HepG2 (cell line): ENCODE measurements around the gene CTIF. TPM values are rescaled to one million over a fixed set of nuclear protein-coding genes. Genes with fewer than 3 reads are reported as not detected.
A peak's percentile ranks its signal among the peaks of the same experiment; 100 is the strongest.

Source experiments
- AHDC1 ChIP-seq: sonication (generic); formaldehyde crosslinking; IDR thresholded peaks from 2 replicates; pipeline ENCODE4 v1.5.1; 2020; ENCODE audit warnings: mild to moderate bottlenecking, missing genetic modification reagents, borderline replicate concordance
- BRF2 ChIP-seq: sonication (generic); formaldehyde crosslinking; IDR thresholded peaks from 2 replicates; pipeline ENCODE4 v1.8.1; 2022; ENCODE audit warnings: mild to moderate bottlenecking, missing genetic modification reagents
- GATAD2A ChIP-seq: IDR thresholded peaks from 2 replicates; pipeline ENCODE4 v1.6.1; 2016
- MZF1 ChIP-seq: sonication (generic); formaldehyde crosslinking; IDR thresholded peaks from 2 replicates; pipeline ENCODE4 v1.8.1; 2023; ENCODE audit warnings: mild to moderate bottlenecking, missing genetic modification reagents, borderline replicate concordance
- POLR2A ChIP-seq, 2 experiments: IDR thresholded peaks; 2 replicates each; pipeline ENCODE4 v1.6.1; 2011; ENCODE audit warnings: low read depth in 2 of 2, low read length in 2 of 2, mild to moderate bottlenecking in 1 of 2, moderate library complexity in 1 of 2; ENCODE audit not compliant: insufficient read depth in 1 of 2
- TERF1 ChIP-seq: sonication (generic); formaldehyde crosslinking; IDR thresholded peaks from 2 replicates; pipeline ENCODE4 v1.8.0; 2022; ENCODE audit warnings: mild to moderate bottlenecking, missing genetic modification reagents, moderate library complexity
- ZFP82 ChIP-seq: sonication (generic); formaldehyde crosslinking; IDR thresholded peaks from 2 replicates; pipeline ENCODE4 v1.5.1; 2020; ENCODE audit warnings: mild to moderate bottlenecking, missing genetic modification reagents, borderline replicate concordance
- ZNF280D ChIP-seq: sonication (generic); formaldehyde crosslinking; IDR thresholded peaks from 2 replicates; pipeline ENCODE4 v1.5.1; 2020; ENCODE audit warnings: mild to moderate bottlenecking, missing genetic modification reagents
- ZNF746 ChIP-seq: sonication (generic); formaldehyde crosslinking; IDR thresholded peaks from 2 replicates; pipeline ENCODE4 v1.8.0; 2022; ENCODE audit warnings: mild to moderate bottlenecking, missing genetic modification reagents
- ZNF788 ChIP-seq: sonication (generic); formaldehyde crosslinking; IDR thresholded peaks from 2 replicates; pipeline ENCODE4 v1.5.0; 2020; ENCODE audit warnings: mild to moderate bottlenecking, missing genetic modification reagents, borderline replicate concordance
- ZSCAN31 ChIP-seq: sonication (generic); formaldehyde crosslinking; IDR thresholded peaks from 2 replicates; pipeline ENCODE4 v1.5.0; 2020; ENCODE audit warnings: low read depth, mild to moderate bottlenecking, missing genetic modification reagents
- ZZZ3 ChIP-seq: sonication (generic); formaldehyde crosslinking; IDR thresholded peaks from 2 replicates; pipeline ENCODE4 v1.4.0; 2020; ENCODE audit warnings: missing genetic modification reagents, mild to moderate bottlenecking, borderline replicate concordance
- polyA plus RNA-seq, 8 experiments: library from polyadenylated mRNA; depleted of rRNA in 3 of 8; stranded (reverse) in 7 of 8; unstranded in 1 of 8; fragments of >200 nt; fragmentation: Illumina TruSeq in 4 of 8; extraction: Trizol in 4 of 8; gene quantifications; 2 replicates each; pipeline versions ENCODE4 v1.2.1 to v1.2.3, GENCODE V29; 2011 to 2016; ENCODE audit warnings: low read depth in 4 of 8, missing spikeins in 1 of 8, mixed read lengths in 1 of 8; ENCODE audit not compliant: insufficient read depth in 1 of 8
- total RNA-seq, 5 experiments: library from RNA; depleted of rRNA; stranded (reverse); fragments of >200 nt; fragmentation: Illumina TruSeq; extraction: Trizol; gene quantifications; 2 replicates each; pipeline ENCODE4 v1.2.3, GENCODE V29; 2016; ENCODE audit warnings: low read depth in 1 of 5

The CTIF gene
- total and polyA plus RNA-seq, 2 of the 13 experiments (the other 11 are each of a cell fraction or from before 2014, with no cell fraction given) = 18.2 to 28.0 TPM

- no peak for TF ChIP-seq ZFP82 (CRISPR knock-in tag)
- no peak for TF ChIP-seq TERF1 (CRISPR knock-in tag)
- TF ChIP-seq GATAD2A (CRISPR knock-in tag) = peak; percentile 69
- TF ChIP-seq MZF1 (CRISPR knock-in tag) = no peak
- peak; percentile 83; the same call in 1 of the 2 replicates for TF ChIP-seq ZNF788 (CRISPR knock-in tag)
- peak; percentile 43; the same call in 1 of the 2 replicates for TF ChIP-seq ZNF280D (CRISPR knock-in tag)
- peak in 1 of 2 experiments; percentile 35; a peak in 1 of 4 replicates for TF ChIP-seq POLR2A (IDR thresholded peaks at IDR 0.05; ENCODE audit: insufficient read depth in 1 of 2, low read depth in 2 of 2, low read length in 2 of 2)
- 0 out of 2 replicates have a peak, but pooled peaks have one; percentile 22 for TF ChIP-seq ZZZ3 (CRISPR knock-in tag)
- peak; percentile 74; the same call in 1 of the 2 replicates for TF ChIP-seq ZSCAN31
- no peak for TF ChIP-seq AHDC1
- peak; percentile 72; the same call in 1 of the 2 replicates for TF ChIP-seq ZNF746 (CRISPR knock-in tag)
- TF ChIP-seq BRF2 = no peak
Observed at GRCh38 chr18:48540251-48541025, 1.6 kb downstream of the CTIF start (continued).
